ENCODE results near the gene SLC6A19. TPM values are rescaled to one million over a fixed set of nuclear protein-coding genes. Genes with fewer than 3 reads are reported as not detected.

SLC6A19 gene
- total RNA-seq, 1 donor from 2014 or later, result not detected

- Histone ChIP-seq H3K36me3 (no peaks in the 10 kb centered on the region), H3K9me3 (no peaks in the 10 kb centered on the region), H3K4me3 (no peak overlapping the region), H3K27me3 (no peaks in the 10 kb centered on the region), H3K27ac (no peak overlapping the region), H3K4me1 (no peaks in the 10 kb centered on the region)
- no peak for DNase-seq (ENCODE audit: extremely low spot score in 2 of 2)
- intact Hi-C loops (cut with DNase I), result no loop called here
- TF ChIP-seq POLR2A (IDR thresholded peaks at IDR 0.05) (no peak), CTCF (IDR thresholded peaks at IDR 0.05) (no peak), POLR2AphosphoS5 (IDR thresholded peaks at IDR 0.05; ENCODE audit: insufficient read depth in 1 of 2, low read depth in 1 of 2) (no peak)
Measured at GRCh38 chr5:1257363-1257762, 56.0 kb downstream of the SLC6A19 start.

- Histone ChIP-seq H3K36me3 (no peaks in the 10 kb centered on the region), H3K4me3 (no peak overlapping the region), H3K27ac (no peak overlapping the region), H3K9me3 (no peaks in the 10 kb centered on the region), H3K4me1 (no peaks in the 10 kb centered on the region), H3K27me3 (no peaks in the 10 kb centered on the region)
- intact Hi-C loops (cut with DNase I), result no loop called here
- no peak for DNase-seq (ENCODE audit: extremely low spot score in 2 of 2)
- no peak for TF ChIP-seq CTCF (IDR thresholded peaks at IDR 0.05)
- TF ChIP-seq POLR2AphosphoS5 (IDR thresholded peaks at IDR 0.05; ENCODE audit: insufficient read depth in 1 of 2, low read depth in 1 of 2), result no peak
- no peak for TF ChIP-seq POLR2A (IDR thresholded peaks at IDR 0.05)
Measured at GRCh38 chr5:1257841-1258240, 56.4 kb downstream of the SLC6A19 start.

- intact Hi-C loops (cut with DNase I), result no loop called here
- H3K4me1 ChIP-seq, result no peaks in the 10 kb centered on the region
- no peaks in the 10 kb centered on the region for H3K27me3 ChIP-seq
- H3K36me3 ChIP-seq, result no peaks in the 10 kb centered on the region
- H3K27ac ChIP-seq, result no peak overlapping the region
- H3K4me3 ChIP-seq, result no peak overlapping the region
- DNase-seq (ENCODE audit: extremely low spot score in 2 of 2), result no peak
- TF ChIP-seq CTCF (IDR thresholded peaks at IDR 0.05), result no peak
- TF ChIP-seq POLR2AphosphoS5 (IDR thresholded peaks at IDR 0.05; ENCODE audit: insufficient read depth in 1 of 2, low read depth in 1 of 2), result no peak
- no peak for TF ChIP-seq POLR2A (IDR thresholded peaks at IDR 0.05)
- no peaks in the 10 kb centered on the region for H3K9me3 ChIP-seq
Measured at GRCh38 chr5:1259806-1260480, 58.5 kb downstream of the SLC6A19 start.

- intact Hi-C loops (cut with DNase I), result no loop called here
- H3K36me3 ChIP-seq, result no peaks in the 10 kb centered on the region
- H3K9me3 ChIP-seq, result no peaks in the 10 kb centered on the region
- TF ChIP-seq POLR2AphosphoS5 (IDR thresholded peaks at IDR 0.05; ENCODE audit: insufficient read depth in 1 of 2, low read depth in 1 of 2) (no peak), POLR2A (IDR thresholded peaks at IDR 0.05) (no peak), CTCF (IDR thresholded peaks at IDR 0.05) (no peak)
- no peak for DNase-seq (ENCODE audit: extremely low spot score in 2 of 2)
- no peaks in the 10 kb centered on the region for H3K4me1 ChIP-seq
- H3K27me3 ChIP-seq, result no peaks in the 10 kb centered on the region
- H3K4me3 ChIP-seq, result no peak overlapping the region
- H3K27ac ChIP-seq, result no peak overlapping the region
Measured at GRCh38 chr5:1261643-1262042, 60.2 kb downstream of the SLC6A19 start.

GRCh38 chr5:1262381-1262780 is 61.0 kb downstream of the SLC6A19 start:
- no peaks in the 10 kb centered on the region for H3K36me3 ChIP-seq
- H3K27me3 ChIP-seq, result no peaks in the 10 kb centered on the region
- TF ChIP-seq CTCF (IDR thresholded peaks at IDR 0.05) (no peak), POLR2A (IDR thresholded peaks at IDR 0.05) (no peak), POLR2AphosphoS5 (IDR thresholded peaks at IDR 0.05; ENCODE audit: insufficient read depth in 1 of 2, low read depth in 1 of 2) (no peak)
- intact Hi-C loops (cut with DNase I), result no loop called here
- H3K4me1 ChIP-seq, result no peaks in the 10 kb centered on the region
- DNase-seq (ENCODE audit: extremely low spot score in 2 of 2), result no peak
- H3K4me3 ChIP-seq, result no peak overlapping the region
- H3K9me3 ChIP-seq, result no peaks in the 10 kb centered on the region
- no peak overlapping the region for H3K27ac ChIP-seq
